Ascending aorta (tissue), 2 donors: ENCODE data around the gene CREB5. TPM values are rescaled to one million over a fixed set of nuclear protein-coding genes. Genes with fewer than 3 reads are reported as not detected.

Experiments
- DNase-seq, 2 donors: peaks; one replicate each; pipeline ENCODE4 v3.0.0-alpha.2; 2019; ENCODE audit warnings: low spot score in 2 of 2
- H3K27ac ChIP-seq, 2 donors: fragments of 200-600 bp; sonication (generic); one replicate each; pipeline ENCODE4 v1.5.1; 2016 to 2017; ENCODE audit warnings: mild to moderate bottlenecking in 1 of 2
- H3K27me3 ChIP-seq: fragments of 200-600 bp; sonication (generic); one replicate; pipeline ENCODE4 v1.5.1; 2017
- H3K36me3 ChIP-seq, 2 donors: fragments of 200-600 bp; sonication (generic); one replicate each; pipeline ENCODE4 v1.5.1; 2016
- H3K4me1 ChIP-seq, 2 donors: fragments of 200-600 bp; sonication (generic); one replicate each; pipeline ENCODE4 v1.5.1; 2016 to 2017; ENCODE audit warnings: mild to moderate bottlenecking in 1 of 2
- H3K4me3 ChIP-seq, 2 donors: fragments of 200-600 bp; sonication (generic); one replicate each; pipeline ENCODE4 v1.5.1; 2016 to 2017; ENCODE audit warnings: mild to moderate bottlenecking in 1 of 2
- H3K9me3 ChIP-seq, 2 donors: fragments of 200-600 bp; sonication (generic); one replicate each; pipeline ENCODE4 v1.5.1; 2016
- intact Hi-C: fragments of 100-400 bp; cut with DNase I; formaldehyde crosslinking; loops from one replicate; pipeline ENCODE4 v1.15.1; 2023
- total RNA-seq: library from RNA; depleted of rRNA; stranded (reverse); fragments of >200 nt; gene quantifications from one replicate; pipeline ENCODE4 v1.1.0, GENCODE V29; 2016
- TF ChIP-seq, protein P1 (sequence below), 3 experiments: fragments of 200-600 bp in 2 of 3; fragments of 450-650 bp in 1 of 3; sonication (generic) in 2 of 3; IDR thresholded peaks; one replicate each; pipeline ENCODE4 v1.5.1; 2016 to 2019; ENCODE audit warnings: antibody characterized with exemption in 3 of 3, mild to moderate bottlenecking in 1 of 3, moderate library complexity in 1 of 3

CREB5 gene
- total RNA-seq, 1 donor from 2014 or later: 143 TPM

- intact Hi-C loops: no loop called here
- no peaks in the 10 kb centered on the region for H3K27me3 ChIP-seq
These were observed 231.4 kb downstream of the CREB5 start for GRCh38 chr7:28643584-28644340.

DNA sequence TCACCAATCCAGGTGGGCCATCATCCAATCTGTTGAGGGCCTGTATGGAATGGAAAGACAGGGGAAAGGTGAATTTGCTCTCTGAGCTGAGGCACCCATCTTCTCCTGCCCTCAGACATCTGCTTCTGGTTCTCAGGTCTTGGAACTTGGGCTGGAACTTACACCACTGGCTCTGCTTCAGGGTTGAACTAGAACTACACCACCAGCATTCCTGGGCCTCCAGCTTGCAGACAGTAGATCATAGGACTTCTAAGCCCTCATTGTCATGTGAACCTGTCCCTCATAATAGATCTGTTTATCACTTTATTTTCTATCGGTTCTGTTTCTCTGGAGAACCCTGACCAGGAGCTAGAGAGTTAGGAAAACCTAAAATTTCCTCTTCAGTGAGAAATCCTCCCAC lies 233.5 kb downstream of the CREB5 start:
- DNase-seq: no peak
- intact Hi-C loops: no loop called here
- no peaks in the 10 kb centered on the region for H3K36me3 ChIP-seq
- no peak overlapping the region for H3K4me3 ChIP-seq
- H3K9me3 ChIP-seq: no peaks in the 10 kb centered on the region
- no peaks in the 10 kb centered on the region for H3K4me1 ChIP-seq
- no peak overlapping the region for H3K27ac ChIP-seq
- no peaks in the 10 kb centered on the region for H3K27me3 ChIP-seq
- TF ChIP-seq, protein P1, sequence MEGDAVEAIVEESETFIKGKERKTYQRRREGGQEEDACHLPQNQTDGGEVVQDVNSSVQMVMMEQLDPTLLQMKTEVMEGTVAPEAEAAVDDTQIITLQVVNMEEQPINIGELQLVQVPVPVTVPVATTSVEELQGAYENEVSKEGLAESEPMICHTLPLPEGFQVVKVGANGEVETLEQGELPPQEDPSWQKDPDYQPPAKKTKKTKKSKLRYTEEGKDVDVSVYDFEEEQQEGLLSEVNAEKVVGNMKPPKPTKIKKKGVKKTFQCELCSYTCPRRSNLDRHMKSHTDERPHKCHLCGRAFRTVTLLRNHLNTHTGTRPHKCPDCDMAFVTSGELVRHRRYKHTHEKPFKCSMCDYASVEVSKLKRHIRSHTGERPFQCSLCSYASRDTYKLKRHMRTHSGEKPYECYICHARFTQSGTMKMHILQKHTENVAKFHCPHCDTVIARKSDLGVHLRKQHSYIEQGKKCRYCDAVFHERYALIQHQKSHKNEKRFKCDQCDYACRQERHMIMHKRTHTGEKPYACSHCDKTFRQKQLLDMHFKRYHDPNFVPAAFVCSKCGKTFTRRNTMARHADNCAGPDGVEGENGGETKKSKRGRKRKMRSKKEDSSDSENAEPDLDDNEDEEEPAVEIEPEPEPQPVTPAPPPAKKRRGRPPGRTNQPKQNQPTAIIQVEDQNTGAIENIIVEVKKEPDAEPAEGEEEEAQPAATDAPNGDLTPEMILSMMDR (IDR thresholded peaks at IDR 0.05): no peak

More at GRCh38 chr7:28643584-28644340, 231.4 kb downstream of the CREB5 start:
- TF ChIP-seq, protein P1 (IDR thresholded peaks at IDR 0.05): no peak
- no peak for DNase-seq
- Histone ChIP-seq H3K9me3 (no peaks in the 10 kb centered on the region), H3K4me3 (no peak overlapping the region), H3K27ac (no peak overlapping the region), H3K36me3 (no peaks in the 10 kb centered on the region), H3K4me1 (no peaks in the 10 kb centered on the region)

DNA sequence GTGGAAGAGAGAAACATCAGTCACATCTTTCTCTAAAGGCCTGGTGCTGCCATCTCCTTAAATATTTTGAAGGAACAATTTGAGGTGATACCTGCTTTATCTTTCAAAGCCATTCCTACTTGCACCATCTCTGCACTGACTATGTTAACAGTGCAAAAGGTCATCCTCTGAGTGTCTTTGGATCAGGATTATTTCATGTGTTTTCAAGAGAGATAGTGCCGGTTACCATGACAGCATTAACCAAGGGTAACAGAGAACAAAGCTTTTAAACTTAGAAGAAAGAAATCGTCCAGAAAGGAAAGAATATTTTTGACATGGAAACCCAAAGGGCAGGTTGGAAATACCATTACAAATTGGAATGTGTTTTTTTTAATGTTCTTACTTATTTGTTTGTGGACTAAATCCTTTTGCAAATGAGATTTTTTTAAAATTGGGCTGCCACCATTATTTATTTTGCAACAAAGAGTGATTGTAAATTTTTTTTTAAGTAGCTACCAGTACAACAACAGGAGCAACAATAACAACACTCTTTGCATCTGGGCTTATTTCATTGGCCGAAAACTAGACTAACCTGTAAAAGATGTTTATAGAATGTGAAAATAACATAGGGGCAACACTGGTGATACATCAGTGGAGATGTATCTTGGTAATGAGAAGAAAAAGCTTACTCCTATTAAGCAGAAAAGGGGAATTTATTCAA lies 234.2 kb downstream of the CREB5 start:
- DNase-seq: no peak
- Histone ChIP-seq H3K9me3 (no peaks in the 10 kb centered on the region), H3K4me3 (no peak overlapping the region), H3K27ac (no peak overlapping the region), H3K36me3 (no peaks in the 10 kb centered on the region), H3K4me1 (no peaks in the 10 kb centered on the region), H3K27me3 (no peaks in the 10 kb centered on the region)
- TF ChIP-seq, protein P1 (IDR thresholded peaks at IDR 0.05): no peak
- intact Hi-C loops: no loop called here

- Histone ChIP-seq H3K27ac (no peak overlapping the region), H3K9me3 (no peaks in the 10 kb centered on the region), H3K4me3 (no peak overlapping the region), H3K36me3 (no peaks in the 10 kb centered on the region), H3K27me3 (no peaks in the 10 kb centered on the region), H3K4me1 (no peaks in the 10 kb centered on the region)
- DNase-seq: no peak
- TF ChIP-seq, protein P1 (IDR thresholded peaks at IDR 0.05): no peak
- intact Hi-C loops: no loop called here
These were observed 234.7 kb downstream of the CREB5 start for GRCh38 chr7:28647076-28647421.

DNA sequence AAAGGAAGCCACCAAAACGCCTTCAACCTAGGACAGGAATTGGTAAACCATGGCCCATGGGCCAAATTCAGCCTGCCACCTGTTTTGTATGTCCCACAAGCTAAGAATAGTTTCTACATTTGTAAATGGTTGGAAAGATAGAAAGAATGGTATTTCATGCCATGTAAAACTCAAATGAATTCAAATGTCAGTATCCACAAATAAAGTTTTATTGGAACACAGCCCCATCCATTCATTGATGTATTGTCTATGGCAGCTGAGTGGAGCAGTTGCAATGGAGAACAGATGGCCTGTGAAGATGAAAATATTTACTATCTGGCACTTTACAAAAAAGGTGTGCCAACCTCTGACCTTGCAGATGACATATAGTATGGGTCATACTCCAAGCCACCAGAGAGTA lies 236.9 kb downstream of the CREB5 start:
- Histone ChIP-seq H3K4me3 (no peak overlapping the region), H3K9me3 (no peaks in the 10 kb centered on the region), H3K4me1 (no peaks in the 10 kb centered on the region), H3K36me3 (no peaks in the 10 kb centered on the region), H3K27ac (no peak overlapping the region), H3K27me3 (no peaks in the 10 kb centered on the region)
- no peak for DNase-seq
- intact Hi-C loops: no loop called here
- TF ChIP-seq, protein P1 (IDR thresholded peaks at IDR 0.05): no peak
